HG02642 (cell line): ENCODE data around the gene FAM237A.

ENCODE experiments used
- ATAC-seq: cut with Tn5 transposase; IDR thresholded peaks from one replicate; pipeline ENCODE4 v1.9.1; 2021; ENCODE audit warnings: mild to moderate bottlenecking; ENCODE audit not compliant: unreplicated experiment, poor library complexity

FAM237A gene

DNA sequence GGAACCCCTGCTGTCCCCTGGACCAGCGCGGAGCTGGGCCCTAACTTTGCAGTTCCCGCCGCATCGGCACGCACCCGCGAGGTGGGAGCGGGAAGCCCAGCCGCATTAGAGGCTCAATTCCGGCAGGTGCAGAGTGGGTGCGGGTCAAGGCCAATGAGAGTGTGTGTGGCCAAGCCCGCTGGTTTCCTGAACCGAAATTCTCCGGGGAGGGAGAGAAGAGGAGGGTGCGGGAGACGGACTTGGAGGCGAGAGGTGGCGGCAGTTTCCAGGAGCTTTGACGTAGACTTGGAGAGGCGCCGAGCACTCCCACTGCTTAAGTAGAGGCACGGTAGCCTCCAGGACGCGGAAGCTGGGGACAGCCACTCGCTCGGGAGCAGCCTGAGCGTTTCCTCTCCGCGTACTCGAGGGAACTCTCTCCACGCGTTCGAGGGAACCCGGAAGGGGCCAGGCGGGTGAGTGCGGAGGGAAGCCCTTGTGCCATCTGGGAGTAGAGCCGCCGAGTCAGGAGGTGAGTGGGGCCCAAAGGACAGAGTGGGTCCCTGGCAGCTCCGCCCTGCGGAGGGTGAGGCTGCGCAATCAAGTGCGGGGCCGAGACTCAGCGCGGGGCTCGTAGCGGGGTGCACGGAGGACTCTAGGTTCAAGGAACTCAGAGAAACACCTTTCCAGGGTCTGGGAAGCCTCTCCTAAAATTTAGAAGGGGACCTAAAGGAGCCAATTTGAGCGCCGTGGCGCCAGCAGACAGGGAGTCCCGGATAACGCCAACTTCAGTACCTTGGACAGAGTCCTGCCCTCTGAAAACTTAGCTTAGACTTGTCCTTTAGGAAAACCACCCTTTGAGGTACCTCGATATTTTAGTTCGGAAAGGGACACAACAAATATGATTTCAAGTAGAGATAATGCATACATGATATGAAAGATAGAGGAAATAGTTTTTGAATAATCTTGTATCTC, at the start of gene FAM237A:
FAM237A (plus strand) TSS at position 413 of the 951 bp plus-strand sequence. CDS start 1,750 bp downstream, outside the sequence.
- no peak for ATAC-seq

DNA sequence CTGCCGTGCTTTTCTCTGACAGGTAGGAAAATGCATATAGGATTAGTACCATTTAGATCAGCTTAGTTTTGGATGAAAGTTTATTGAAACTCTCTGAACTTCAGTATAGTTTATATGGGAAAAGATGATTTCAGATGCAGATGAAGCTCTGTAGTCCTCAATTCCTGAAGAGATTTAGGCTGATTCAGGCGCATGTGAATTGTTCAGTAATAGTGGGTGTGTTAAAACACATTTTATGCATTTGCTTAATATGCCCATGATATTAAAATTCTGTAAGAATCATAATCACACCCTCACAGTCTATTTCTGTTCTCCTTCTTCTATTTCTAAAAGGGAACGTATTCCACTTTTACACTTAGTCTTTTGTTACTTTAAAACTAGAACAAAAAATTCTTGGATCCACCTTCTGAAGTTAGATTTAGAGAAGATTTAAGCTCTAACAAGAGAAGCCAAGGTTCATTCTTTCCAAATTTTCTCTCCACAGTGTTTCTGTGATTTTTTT, 44.5 kb upstream of the FAM237A start:
- no peak for ATAC-seq

DNA sequence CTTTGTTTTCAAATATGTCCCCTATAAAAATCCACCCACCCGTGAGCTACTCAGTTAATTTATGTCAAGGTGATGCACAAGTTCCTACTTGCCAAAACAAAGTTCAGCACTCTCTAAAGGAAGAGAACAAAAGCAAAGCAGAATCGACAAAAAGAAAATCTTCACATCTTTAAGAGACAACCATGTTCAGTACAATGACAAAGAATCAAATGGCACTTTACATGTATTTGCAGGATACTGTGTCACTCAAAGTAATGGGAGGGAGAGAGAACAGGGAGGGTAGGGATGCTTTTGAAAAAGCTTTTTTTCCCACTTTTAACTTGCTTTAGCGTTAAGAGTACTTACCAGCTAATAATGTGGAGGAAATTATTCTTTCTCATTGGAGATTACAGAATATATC, 39.0 kb upstream of the FAM237A start:
- ATAC-seq: no peak

DNA sequence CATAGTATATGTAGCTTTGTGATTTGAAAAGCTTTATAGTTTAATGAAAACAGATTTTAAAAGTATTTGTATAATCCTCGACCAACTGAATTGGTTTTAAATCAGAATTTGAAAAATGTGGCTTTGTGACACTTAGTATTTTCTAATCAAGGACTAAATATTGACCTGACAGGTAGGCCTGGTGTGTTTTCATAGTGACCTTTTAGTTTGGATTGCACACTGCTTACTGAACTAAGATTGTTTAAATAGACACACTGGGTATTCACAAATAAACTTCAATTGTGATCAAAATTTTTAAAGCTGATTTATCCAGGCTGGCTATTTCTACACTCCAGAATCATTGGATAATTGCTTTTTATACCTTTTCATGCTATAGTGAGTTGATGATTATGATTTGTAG, 31.8 kb upstream of the FAM237A start:
- no peak for ATAC-seq

DNA sequence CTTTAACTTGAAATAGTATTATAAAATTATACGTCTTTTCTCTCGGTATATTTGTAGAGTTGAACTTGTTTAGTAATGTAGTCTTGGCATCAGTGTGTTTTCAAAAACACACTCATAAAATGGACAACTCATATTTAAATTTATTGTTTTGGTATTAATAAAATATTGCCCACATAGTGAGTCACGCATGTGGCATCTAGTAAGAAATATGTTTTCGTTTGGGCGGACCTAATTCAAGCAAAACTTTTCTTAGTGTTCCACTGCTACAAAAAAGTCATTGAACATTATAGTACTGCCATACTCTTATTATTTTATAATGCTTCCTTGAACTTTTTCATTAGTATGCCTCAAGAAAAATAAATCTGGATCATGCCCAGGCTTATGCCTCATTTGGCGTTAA, 31.1 kb upstream of the FAM237A start:
- ATAC-seq: no peak

DNA sequence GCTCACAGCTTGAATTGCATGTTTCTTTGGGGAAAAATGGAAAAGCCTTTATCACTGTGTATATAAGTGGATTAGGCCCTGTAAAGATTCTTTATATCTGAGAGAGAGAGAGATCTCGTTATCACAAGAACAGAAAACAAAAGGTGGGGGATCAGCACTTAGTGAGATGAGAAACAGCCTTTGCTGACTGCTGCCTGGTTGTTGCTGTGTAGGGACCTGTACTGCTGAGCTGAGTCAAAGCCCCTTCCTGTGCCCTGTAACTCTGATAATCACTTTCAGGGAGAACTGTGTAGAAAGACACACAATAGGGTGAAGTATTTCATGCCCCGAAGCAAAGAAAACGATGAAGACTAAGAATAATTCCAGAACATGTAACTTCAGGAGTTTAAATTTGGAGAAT, 30.6 kb upstream of the FAM237A start:
- ATAC-seq: no peak

DNA sequence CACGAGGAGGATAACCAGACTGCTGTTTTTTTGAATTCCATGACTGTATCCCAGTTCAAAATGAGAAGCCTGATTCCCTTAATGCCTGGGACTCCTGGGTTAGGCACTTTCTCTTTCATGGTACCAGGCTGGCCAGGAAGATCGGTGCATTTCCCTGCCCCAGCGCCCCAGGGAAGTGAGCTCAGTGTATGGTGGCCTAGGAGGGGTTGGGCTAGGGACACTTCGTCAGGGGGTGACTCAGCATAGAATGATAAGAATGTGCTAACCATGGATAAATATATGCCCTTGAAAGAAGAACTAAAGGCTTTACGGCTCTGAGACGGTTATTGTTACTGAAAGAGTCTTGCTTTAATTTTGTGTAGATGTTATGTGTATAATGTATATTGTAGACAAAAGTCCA, 27.5 kb upstream of the FAM237A start:
- no peak for ATAC-seq

DNA sequence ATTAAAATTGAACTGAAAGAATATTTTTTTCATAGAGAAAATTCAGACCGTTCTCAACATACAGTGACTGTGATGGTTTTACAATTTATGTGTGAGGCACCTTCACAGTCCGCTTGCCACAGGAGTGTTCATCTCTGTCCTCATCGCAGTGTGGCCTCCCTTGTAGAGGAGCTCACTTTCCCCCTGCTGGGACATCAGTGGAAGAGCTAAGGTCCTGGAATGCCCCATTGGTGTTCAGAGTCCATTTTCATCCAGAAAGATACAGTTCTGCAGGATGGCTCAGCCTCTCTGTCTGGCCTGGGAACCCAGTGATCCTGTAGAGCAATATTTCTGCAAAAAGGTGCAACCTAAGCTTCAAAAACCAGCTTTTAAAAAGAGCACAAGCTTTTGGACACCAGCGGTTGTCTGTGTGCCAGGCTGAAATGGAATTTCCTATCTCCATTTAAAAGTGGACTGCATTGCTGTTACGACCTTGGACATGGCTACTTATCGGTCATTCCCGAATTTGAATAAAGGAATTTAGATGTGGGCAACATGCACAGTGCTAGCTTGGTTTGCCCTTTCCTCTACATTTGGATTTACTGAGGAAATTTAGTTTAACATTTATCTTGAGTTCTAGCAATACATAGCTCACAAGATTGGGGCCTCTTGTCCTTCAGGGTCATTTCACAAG, 26.7 kb upstream of the FAM237A start:
- ATAC-seq: no peak

DNA sequence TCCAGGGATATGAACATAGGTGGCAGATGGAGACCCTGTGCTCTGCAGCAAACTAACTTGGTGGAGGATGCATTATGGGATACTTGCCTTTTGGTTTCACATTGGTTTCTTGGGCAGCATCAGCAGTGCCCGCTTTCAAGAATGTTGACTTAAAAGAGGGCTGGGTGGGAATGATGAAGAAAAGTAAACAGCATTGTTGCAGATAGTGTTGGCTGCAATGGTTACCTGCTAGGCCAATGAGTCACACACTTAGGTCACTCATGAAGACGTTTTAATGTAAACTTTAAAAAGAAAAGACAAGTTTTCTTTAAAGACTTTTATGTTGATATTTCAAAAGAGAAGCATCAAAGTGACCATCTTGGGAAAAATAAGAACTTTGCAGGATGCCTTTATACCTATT, 26.1 kb upstream of the FAM237A start:
- ATAC-seq: no peak

DNA sequence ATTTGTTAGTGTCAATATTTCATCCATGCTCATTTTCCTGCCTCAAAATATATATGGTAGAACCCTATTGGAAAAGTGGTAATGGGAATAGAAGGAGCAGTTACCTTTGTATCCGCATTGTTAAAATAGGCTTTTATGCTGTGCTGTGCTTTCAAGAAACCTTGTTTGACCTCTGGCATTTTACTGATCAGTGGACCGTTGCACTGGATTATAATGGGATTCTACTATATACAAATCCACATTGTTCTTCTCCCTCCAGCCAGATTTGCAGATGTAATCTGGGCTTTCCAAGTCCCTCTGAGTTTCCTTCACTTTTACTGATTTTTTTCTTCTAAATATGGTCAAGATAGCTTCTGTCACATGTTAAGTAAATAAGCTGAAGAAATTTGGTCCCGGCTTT, 23.3 kb upstream of the FAM237A start:
- ATAC-seq: no peak

DNA sequence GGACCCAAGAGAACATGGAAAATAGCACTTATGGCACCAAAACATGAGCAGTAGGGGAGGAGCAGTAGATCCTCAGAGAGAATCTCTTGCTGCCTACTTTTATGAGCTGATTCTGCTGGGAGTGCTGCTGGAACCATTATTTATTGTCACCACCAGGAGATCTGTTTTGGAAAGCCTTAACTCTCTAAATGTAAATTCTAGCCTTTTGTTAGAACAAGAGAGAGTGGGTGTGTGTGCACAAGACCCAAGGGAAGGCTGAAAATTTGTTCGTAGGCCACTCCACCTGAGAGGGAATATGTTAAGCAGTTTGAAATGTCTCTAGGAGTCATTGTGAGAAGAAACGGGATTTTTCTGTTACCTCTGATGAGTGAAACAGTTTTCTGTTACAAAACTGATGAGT, 16.2 kb upstream of the FAM237A start:
- ATAC-seq: no peak

DNA sequence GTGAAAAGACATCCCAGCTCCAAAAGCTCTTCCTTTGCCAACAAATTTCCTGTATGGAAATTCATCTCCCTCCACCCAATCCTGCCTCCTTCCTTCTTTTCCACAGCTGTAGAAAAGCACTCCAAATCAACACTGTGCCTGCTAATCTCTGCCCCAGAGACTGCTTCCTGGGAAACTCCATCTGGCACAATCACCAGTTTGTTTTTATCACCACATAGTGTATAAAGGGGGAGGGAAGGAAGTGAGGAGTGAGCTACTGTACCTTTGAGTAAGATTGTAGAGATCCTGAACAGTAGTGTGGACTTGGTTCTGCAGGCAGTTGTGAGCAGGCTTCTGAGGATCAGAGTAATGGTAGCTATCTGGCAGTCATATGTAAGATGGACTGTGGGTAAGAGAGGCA, 14.7 kb upstream of the FAM237A start:
- no peak for ATAC-seq

DNA sequence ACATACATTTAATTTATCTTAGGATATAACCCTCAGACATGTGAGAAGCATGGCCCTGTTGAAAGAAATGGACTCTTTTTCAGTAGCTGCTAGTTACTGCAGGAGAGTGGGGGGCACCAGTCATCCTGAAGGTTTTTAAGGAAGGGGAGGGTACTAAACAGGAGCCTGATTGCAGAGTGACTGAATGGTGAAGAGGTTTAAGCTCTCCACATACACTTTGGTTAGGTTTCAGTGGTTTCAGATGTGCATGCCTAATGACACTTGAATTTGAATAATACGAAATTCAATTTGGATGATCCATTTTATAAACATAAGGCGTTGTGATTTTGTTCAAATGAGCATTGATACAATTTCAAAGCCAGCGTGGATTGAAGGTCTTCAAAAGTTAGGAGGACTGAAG, 10.9 kb upstream of the FAM237A start:
- ATAC-seq: no peak

DNA sequence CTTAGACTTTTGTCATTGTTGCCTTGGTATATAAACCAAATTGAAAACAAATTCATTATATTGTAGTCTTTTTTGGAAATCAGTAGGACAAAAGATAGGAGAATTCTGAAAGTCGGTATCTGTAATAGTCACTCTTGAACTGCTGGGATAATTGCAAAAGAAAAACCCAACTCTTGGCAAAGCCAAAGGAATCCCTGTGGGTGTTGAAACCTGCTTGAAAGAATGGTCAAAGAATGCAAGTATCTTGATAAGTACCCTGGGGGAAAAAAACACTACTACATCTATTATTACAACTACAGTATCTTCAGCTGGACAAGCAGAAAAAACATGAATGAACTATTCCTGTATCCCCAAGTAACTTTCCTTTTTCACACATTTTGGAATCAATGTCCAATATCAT, 7.3 kb upstream of the FAM237A start:
- no peak for ATAC-seq

DNA sequence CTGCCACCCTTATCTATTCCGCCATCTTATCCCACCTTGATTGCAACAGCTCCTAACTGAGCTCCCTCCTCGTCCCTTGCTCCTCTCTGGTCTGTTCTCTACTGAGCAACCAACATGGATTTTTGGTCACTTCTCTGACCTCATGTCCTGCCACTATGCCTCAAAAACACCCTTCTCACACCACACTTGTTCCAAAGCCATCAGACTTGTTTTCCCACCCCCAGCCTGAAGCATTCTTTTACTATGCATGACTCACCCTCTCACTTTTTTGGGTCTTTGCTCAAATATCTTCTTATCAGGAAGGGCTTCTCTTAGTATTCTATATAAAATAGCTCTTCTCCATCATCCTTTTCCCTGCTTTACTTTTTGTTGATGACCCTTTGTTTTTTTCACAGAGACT, 2.7 kb upstream of the FAM237A start:
- ATAC-seq: no peak

DNA sequence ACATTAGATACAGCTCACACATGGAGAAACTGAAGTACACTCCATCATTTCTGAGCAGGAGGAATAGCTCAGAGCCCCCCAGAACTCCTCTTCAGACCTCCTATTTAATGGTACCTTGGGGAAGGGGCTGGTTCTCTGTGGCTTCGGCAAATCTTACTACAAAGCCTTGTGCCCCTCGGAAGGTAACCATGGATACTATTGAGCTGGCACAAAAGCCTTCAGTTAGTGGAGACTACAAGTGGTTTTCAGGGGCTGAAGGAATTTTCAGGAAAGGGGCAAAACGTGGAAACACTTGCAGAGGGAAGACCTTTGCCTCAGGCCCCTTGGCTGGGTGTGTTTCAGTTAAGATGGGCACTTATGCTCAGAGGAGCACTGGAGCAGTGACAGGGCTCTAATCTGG, 1.1 kb upstream of the FAM237A start:
- no peak for ATAC-seq

DNA sequence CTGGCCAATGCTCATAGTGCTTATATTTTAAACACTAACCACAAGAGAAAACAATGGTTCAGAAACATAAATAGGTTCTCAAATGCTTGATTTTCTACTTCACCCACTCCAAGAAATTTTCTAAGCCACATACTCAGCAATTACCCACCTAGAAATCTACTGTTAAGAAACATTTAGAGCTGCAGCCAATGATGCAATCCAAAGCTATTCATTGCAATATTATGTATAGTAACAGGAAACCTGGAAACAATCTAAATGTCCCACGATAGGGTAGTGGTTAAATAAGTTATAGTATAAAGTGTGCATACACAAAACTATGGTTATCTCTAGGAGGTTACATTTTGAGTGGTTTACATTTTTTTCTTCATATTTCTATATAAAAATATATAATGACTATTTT, 5.7 kb downstream of the FAM237A start:
- ATAC-seq: no peak

DNA sequence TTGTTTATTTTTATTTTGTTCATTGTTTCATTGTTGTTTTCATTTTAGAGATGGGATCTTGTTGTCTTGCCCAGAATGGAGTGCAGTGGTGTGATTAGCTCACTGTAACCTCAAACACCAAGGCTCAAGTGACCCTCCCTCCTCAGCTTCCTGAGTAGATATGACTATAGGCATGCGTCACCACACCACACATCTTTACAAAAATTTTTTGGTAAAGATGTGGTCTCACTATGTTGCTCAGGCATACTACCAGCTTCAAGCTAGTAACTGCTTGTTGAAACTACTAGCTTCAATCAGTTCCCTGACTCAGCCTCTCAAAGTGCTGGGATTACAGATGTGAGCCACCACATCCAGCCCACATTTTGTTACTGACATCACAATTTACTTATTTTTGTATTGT, 14.8 kb downstream of the FAM237A start:
- no peak for ATAC-seq

DNA sequence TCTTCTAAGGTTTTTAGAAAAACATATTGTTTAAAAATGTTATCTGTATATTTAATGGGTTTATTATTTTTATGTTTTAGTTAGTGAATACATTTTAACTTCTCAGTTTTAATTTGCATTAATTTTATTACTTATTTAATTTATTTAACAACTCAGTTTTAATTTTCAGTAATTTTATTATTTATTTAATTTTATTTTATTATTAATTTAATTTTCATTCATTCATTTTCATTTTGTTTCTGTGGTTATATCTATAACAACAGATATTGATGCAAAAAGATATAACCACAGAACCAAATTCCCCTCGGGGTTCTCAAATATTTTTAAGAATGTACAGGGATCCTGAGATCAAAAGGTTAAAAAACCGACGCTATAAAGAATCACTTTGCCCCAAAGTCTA, 23.0 kb downstream of the FAM237A start:
- no peak for ATAC-seq

DNA sequence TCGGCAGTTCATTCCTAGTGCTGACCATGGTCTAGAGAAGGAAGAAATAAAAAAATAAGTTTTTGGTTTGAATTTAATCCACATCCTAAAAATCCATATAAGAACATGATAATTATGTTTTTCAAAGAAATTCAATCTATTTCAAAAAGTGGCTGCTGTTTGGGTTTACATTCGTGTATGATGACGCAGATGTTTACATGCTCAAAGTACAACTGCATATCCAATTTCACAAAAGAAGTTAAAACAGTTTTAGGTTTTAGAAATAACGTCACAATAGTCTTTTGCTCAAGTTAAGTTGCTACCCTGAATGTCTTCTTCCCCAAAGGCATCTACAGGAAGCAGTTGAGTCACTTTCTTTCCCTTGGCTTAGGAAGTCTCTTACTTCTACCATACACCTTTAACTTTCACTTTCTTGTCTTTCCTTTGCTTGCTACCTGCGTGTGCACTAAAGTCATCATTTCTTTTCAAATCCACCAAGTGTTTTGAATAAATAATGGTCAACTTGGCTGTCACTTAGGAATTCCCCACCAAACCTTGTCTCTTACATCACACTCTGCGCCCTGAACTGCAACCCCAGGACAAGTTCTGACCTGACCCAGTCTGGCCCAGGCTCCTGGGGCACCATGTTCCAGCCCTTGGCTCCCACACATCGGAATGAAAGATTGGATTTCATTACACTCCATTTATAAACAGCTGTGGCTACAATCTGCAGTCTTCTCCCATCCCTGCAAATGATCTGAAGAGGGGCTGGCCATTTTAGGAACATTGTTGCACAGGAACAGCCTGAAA, 28.4 kb downstream of the FAM237A start:
- ATAC-seq: no peak

DNA sequence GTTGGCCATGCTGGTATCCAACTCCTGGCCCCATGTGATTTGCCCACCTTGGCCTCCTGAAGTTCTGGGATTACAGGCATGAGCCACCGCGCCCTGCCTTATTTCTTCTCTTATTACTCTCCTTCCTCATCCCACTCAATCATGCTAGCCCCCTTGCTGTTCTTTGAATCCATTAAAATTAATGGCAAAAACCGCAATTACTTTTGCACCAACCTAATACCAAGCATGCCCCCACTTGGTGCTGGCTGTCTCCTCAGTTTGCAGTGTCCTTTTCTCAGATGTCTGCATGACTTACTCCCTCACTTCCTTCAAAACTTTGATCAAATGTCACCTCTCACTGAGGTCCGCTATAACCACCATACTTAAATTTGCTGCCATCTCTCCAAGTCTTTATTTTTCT, 41.3 kb downstream of the FAM237A start:
- ATAC-seq: no peak
